LHCN-M2 (cell line): ENCODE data around the gene IFNG-AS1. TPM values are rescaled to one million over a fixed set of nuclear protein-coding genes. Genes with fewer than 3 reads are reported as not detected.

ENCODE experiments used
- DNase-seq: peaks from one replicate; pipeline ENCODE4 v3.0.0-alpha.2; 2012; ENCODE audit warnings: low read depth
- polyA plus RNA-seq: library from polyadenylated mRNA; unstranded; fragments of >200 nt; gene quantifications from one replicate; pipeline ENCODE4 v1.2.1, GENCODE V29; 2012; ENCODE audit warnings: missing spikeins
- total RNA-seq: library from RNA; depleted of rRNA; stranded (reverse); fragments of >200 nt; gene quantifications from 2 replicates; pipeline ENCODE4 v1.2.3, GENCODE V29; 2014; rRNA removed

Gene IFNG-AS1
- total RNA-seq: not detected in 2 replicates
- not detected for polyA plus RNA-seq

DNA sequence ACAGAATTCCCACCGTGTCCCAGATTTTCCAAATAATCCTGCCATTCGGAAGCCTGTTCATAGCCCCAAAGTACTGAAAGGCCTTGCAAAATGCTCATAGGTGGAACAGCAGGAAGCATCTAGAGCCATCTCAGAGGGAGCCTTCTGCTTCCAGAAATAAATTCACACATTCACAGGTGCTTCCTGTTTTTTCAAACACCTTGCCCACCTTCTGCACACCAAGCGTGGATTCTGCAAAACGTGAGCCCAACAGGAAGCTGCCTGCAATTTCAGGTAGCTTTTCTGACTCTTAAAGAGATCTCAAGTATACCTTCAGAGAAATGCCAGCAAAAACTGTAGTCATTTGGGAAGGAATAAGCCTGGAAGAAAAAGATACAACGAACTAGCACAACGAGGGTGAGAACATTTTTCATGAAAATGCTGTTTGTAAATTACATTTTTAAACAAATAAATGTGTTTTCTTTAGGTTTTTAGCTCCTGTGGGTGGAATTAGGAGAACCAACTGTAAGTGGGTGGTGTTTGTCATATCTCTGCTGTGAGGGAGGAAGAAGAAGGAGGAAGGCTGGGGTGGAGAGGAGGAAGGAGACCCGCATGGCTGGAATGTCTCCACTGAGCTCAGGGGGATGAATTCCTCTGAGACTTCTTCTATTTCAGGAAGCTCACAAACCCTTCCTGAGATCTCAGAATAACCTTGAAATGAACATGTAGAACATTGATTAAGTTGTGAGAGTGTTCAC, at the start of gene IFNG-AS1:
Gene IFNG-AS1 (plus strand): TSS at position 264 of the 737 bp plus-strand sequence.
- no peak for DNase-seq

DNA sequence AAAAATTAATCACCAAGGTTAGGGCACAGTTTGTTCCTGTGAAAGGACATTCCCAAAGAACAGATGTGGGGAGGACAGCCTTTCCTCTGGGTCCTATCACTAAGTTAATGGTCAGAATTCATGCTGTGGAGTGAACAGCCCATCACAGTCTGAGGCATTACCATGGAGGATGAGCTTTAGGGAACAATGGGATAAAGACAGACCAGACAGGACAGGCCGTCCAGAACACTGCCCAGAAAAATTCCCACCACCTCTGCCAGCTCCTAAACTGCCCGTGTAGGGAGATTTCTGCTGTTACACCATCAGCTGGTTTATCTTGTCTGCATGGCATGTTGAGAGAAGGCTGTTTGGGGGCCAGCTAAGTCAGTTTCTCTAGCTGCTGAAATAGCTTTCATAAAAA, 49.6 kb upstream of the IFNG-AS1 start:
- peak; percentile 71 for DNase-seq

DNA sequence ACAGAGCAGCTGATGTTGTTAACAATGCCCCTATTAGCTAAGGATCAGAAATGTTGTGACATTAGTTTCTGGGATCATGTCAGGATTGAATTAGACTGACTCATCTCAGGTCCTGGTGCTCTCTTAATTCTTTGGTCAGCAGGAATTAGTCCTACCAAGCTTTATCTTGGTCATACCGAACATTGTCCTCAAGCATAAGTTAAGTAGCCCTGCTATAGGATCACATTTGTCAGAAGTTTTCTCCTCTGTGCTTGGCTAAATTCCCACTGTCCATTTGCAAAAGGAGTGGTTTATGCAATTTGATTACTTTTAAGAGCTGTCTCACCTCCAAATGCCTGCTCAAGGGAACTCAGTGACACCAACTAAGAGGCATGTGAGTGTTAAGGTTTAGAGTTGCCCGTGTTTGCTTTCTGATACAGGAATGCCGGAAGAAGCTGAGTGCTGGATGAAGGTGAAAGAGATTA, 48.4 kb upstream of the IFNG-AS1 start:
- DNase-seq: peak; percentile 82

DNA sequence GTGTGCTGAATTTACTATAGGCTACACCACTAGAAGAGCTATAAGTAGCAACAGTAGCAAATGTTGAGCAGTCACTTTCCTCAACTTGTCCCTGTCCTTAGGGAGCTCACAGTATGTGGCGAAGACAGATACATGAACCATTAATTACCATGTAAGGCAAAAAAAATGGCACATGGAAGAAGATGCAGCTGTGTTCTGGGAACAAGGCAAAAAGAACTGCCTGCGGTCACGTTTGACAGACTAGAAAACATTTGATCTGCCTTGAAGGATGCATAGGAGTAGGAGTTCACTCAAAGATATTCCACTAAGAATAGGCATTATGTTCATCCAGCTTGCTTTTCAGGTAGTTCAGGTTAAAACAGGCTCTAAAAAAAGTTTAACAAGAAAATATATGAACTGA, 46.5 kb upstream of the IFNG-AS1 start:
- peak; percentile 52 for DNase-seq

DNA sequence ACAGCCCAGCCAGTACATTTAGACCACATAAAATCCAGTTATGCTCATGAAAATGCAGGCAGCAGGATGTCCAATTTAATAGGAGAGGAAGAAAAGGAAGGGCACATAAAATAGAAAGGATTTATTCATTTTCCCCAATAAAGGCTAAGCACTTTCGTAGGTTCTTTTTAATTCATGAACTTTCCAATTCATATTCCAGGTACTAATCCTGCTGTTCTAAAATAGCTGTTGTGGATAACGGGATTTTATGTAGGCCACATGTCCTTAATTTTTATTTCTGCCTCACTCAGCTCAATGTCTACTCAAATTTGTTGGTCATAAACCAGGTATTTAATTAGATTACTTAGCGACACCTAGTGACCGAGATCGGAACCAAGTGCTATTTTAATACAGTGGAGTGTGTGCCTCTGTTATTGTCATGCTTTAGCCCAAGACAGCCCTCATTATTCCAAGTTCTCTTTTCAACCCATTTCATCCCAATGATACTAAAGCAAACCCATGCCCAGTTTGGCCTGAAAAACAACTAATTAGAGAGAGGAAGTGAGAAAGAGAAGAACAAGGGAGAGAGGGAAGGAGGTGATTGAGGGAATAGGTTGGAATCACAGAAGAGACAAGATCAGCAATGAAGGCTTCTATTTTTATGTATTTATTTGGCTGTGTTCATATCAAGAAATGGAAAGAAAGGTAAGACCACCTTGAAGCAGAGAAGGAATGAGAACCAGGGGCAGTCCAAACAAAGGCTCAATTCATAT, 45.9 kb upstream of the IFNG-AS1 start:
- DNase-seq: peak; percentile 80

DNA sequence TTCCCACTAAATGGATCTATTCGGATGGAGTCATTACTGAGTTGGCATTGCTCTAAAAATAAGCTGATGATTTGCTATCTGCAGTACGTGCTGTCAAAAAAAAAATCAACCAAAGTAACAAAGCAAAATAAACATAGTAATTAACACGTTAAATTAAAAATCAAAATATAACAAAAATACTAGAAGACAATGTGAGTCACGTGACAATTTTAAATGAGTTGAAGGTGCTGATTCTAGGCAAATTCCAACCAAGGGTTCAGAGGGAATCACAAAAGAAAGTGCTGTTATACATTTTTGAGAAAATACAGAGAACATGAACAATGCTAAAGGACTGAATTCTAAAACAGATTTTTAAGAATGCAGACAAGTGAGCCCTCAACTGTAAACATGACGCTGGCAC, 45.2 kb upstream of the IFNG-AS1 start:
- DNase-seq: no peak

DNA sequence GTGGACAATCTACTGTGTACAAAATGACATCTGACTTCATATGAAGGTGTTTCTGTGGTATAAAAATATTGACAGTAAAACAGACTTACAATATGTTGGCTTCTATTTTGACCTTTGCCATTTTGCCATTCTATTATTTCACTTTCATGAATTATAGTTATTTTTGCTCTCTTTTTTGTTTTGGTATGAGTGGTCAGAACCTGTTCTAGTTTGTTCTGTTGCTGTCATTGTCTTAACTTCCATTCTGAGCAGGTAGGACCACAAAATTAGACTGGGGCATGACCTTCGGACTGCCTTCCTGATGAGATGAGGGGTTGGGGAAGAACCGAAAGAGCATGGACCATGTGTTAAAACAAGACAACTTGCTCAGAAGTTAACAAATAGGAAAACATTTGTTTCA, 36.5 kb upstream of the IFNG-AS1 start:
- DNase-seq: no peak

DNA sequence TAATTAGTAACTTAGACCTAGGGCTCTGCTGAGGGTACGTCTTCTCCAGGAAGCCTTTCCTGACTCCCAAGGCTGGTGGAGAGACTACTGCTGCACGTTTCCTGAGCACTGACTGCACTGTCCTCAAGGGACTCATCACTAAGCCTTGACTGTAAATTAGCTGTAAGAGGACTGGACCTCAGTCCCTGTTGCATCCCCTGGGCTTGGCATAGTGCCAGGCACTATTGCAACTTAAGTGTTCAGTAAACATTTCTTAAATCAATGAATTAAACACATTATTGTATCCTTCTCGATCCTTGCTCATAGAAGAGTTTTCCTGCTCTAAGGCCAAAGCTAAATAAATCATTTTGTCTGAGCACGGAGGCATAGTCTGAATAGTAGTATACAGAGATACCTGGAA, 31.9 kb upstream of the IFNG-AS1 start:
- DNase-seq: no peak

DNA sequence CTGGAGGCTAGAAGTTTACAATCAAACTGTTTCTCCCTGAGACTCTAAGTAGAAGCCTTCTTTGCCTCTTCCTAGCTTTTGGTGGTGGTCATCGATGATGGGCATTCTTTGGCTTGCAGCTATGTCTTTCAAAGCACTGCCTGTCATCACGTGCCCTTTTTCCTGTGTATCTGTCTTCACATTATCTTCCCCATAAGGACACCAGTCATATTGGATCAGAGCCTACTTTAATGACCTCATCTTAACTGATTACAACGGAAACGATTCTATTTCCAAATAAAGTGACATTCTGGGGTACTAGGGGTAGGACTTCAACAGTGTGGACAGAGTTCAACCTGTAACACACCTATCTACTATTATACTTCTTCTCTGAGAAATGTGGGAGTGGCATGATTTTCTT, 31.1 kb upstream of the IFNG-AS1 start:
- DNase-seq: no peak

DNA sequence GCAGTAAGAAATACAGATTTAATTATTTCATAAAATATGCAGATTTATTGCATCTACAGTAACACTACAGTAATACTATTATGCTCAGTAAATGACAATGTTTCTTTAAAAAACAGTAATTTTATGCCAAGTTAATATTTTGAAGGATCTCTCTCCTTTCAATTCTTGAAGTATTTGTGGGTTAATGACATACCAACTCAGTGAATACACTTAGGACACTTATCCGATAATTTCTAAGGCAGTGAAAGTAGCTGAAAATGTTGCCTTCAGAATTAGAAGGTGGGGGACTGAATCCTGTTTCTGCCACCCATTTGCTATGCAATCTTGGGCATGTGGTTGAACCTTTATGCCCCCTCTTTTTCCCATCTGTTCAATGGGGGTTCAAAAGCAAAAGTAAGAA, 24.8 kb upstream of the IFNG-AS1 start:
- no peak for DNase-seq

DNA sequence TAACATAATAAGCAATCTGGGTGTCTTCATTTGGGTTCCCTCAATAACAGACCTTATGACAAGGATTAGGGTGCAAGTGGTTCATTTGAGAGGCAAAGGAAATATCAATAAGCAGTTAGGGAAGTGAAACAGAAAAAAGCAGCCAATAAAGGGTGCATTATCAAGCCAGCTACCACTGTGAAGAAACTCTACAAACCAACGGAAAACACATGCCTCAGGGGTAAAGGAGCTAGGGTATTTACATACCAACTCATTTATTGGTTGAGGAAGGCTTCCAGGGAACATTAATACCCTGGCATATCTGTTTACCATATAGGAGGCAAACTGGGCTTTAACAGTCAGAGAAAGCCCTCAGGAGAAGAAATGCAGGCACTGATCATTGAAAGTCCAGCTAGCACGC, 22.7 kb upstream of the IFNG-AS1 start:
- no peak for DNase-seq

DNA sequence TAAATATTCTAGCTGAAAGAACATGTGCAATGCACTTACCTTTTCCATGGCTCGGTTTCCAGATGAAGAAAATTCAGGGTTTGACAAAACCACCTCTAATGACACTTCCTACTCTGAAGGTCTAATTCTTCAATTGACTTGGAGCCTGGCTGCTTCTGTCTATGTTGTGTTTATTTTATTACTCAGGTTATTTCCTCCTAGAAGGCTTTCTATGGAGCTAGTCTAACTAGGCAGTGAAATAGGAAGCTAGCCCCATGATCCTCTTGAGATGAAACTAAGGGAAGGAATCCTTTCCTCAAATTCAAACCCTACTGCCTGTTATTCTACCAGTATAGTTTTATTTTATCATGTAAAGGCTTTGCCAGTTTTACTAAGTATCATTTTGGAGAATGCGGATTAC, 20.9 kb upstream of the IFNG-AS1 start:
- DNase-seq: no peak

DNA sequence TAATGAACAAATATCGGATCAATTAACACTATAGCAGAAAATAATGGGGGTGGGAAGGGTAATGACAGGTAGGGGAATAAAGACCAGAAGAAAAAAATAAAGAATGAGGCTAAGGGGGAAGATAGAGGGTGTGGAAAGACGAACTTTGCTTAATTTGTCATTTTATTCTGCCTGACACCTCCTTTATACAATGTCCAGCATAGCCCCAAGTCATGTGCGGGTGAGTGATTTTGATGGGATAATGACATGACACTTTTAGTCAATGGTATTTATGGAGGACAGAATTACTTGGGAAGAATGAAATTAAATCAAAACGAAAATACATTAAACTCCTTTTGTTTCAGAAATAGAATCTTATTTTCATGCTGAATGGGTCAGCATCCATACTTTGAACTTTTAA, 20.5 kb upstream of the IFNG-AS1 start:
- DNase-seq: no peak

DNA sequence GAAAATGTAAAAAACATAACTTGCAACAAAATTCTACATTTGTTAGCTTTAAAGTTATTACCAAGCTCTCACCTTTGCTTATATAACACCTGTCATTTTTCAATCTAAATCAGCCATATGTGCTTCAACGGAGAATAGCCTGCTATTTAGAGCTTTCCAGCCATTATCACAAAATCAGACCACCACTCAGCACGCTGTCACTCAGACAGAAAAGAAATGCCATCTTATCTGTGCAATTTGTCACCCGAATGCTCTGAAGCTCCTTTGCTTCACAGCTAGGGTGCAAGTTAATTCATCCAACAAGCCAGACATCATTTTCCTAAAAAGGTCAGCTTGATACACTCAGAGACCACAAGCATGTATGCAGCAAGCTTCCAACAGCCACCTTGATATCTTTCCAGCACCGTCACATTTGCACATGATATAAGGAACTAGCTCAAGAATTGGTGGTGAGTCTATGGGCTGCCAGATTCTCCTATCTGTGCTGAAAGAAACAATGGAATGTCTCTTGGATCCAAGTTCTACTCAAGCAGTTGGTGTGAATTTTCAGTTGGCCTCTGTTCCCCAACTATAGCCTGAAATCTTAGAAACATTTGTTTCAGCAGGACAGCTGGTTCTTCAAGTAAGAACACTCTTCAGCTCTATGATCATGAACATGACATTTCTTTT, 20.0 kb upstream of the IFNG-AS1 start:
- DNase-seq: no peak

DNA sequence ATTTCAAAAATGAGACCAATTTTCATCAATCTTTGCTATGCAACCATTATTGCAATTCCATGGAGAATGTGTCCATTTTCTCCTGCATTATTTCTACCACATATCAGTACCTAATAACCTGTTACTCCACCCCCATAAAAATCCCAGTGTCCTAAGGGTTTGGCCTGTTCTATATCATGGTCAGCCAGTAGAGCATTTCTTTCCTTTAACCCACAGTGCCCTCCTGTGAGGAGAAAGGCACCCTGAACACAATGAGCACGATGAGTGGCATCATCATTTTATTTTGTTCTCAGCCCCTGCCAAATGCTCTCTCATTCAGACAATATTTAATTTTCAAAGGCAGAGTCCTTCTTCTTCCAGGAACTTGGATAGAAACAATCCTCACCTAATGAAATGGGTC, 11.6 kb upstream of the IFNG-AS1 start:
- no peak for DNase-seq

DNA sequence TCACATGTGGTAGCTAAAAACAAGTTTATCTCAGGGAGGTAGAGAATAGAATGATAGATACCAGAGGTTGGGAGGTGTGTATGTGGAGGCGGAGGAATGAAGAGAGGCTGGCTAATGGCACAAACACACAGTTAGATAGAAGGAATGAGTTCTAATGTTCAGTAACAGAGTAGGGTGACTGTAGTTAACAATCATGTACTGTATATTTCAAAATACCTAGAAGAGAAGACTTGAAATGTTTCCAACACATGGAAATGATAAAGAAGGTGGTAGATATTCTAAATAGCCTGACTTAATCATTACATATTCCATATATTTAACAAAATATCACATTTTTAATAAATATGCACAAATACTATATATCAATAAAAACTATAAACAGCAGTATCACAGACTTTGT, 8.9 kb upstream of the IFNG-AS1 start:
- DNase-seq: no peak

DNA sequence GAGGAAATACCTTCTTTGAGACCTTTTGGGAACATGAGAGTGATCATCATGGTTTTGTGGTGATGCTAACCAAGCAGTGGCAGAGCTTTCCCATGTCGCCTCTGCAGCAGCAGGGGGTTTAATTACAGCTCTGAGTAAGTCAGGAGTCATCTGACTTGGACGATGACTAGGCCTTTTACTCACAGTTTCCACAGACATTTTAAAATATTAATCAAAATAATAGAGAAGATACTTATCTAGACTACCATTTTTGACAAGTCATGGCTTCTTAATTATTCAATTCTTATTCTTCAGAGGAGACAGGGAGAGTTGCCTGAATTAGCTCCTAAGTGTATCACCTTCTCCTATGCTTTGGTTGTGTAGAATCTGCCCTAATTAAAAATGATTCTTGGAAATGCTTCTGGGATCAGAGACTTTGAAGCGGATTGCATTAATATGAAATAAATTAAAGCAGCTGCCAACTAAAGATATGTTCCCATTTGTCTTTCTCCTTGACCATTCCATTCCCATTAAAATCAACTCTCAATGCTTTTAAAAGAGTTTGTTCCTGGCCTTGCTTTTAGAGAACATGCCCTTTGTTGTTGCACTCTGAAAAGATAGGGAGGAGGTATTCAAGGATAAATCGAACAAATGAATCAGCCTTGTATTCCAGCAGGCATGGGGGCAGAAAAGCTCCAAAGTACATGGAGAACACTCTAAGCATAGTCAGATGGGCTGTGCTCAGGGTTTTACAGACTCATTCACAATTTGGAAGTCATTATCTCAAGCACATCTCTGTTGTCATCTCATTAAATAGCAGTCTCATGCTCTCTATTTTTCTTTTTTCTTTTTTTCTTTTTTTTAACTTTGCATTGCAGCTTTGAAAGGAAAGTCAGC, 7.7 kb upstream of the IFNG-AS1 start:
- DNase-seq: peak; percentile 95

DNA sequence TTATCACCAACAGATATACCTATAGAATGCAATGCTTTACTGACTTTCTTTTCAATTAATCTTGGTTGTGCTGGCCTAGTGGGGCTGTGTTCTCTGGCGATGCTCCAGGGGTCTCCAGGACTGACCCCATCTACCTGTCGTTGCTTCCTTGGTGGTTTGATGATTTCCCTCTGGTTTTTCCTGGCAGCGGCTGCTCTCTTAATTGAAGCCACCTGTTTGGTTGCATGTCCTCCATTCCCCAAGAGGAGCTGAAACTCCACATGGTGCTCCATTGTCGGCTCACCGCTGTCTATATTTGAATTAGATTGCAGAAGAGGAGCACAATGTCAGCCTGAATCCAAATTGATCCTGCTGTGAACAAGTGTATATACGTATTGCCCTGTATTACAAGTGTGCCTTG, 7.1 kb upstream of the IFNG-AS1 start:
- no peak for DNase-seq

DNA sequence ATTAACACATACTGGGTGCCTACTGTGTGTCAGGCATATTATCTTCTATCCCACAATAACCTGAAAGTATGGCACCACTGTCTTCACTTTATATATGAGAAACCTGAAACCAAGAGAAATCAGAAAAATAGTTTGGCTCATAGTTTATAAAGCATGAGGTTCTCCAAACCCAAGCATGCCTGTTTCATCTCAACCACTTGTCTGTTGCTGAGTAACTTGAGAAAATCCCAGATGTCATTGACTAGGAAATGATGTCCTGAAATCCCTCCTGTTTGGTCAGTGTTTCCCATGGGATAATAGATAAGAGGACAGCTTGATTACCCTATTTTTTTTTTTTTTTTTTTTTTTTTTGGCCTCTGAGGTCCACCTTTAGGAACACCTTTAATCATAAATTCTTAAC, 2.6 kb upstream of the IFNG-AS1 start:
- no peak for DNase-seq

DNA sequence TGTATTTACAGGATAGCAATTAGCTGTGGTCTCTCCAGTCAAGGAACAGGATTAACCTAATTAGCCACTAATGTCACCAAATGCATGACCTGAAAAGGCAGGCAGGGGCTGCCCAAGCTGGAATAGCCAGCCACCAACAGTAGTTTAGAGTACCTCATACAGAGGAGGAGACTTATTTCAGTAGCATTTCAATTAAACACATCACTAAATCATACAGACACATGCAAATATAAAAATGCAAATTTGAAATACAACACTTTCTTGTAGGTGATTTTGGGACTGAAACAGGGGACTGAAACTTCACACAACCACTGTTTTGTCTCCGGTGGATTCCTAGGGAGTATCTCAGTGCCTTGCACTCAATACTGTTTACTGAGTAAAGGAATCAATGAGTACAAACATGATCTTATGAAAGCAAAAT, 636 bp upstream of the IFNG-AS1 start:
- DNase-seq: no peak

DNA sequence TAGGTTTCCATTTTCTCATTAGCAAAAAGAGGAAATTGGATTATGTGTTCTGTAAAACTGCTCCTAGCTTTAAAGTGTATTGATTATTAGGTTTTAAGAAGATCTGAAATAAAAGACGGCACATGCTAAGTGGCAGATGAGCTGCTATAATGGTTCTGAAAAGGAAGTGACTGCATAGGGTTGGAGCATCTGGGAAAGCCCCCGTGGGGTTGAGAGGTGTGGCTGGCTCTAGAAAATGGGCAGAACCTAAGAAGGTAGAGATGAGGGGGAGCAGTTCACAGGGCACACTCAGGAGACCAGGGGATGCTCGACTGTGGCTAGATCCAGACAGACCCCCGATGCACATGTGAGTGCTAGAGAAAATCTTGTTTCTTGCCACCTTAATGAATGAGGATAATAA, 1.9 kb downstream of the IFNG-AS1 start:
- DNase-seq: no peak

DNA sequence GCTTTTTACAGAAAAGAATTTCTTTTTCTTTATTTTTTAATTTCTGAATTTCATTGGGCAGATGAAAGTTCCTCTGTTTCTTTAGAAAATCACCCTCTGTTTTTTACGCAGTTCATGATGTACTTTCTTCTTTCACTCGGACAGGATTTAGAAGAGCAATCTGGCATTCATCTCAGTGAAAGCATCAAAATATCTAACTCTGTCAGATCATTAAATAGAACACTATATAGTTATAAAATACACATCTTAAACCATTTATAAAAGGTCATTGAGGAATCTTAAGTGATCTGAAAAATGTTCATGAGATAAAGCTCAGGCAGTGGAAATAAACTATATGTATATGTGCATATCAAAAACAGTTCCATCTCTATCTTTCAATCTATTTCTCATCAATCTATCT, 3.9 kb downstream of the IFNG-AS1 start:
- no peak for DNase-seq
